ENCODE measurements around the gene MYRFL.
A peak's percentile ranks its signal among the peaks of the same experiment; 100 is the strongest.

The MYRFL gene

GRCh38 chr12:69932676-69933552 lies 107.9 kb downstream of the MYRFL start:
- no peak for DNase-seq (ENCODE audit: low spot score)

GRCh38 chr12:69934011-69934410 lies 109.0 kb downstream of the MYRFL start:
- no peak for DNase-seq (ENCODE audit: low spot score)

DNA sequence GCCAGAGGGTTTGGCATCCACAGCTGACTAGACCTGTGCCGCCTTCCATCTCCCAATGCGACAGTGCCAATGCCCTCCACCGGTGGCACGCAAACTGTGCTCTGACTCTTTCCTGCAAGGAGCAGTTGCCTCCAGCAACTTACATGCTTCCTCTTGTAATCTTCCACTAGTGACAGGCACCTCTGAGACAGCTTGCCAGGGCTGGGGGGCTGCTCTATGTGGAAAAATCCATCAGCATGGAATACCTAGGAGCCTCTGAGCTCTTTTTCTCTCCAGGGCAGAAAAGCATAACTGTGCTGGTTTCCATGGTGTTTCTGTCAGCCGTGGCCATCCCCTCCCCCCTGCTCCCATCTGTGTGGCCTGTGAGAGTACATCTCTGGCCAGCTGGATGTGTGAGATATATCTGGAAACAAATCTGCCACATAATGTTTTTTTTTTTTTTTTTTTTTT lies 110.6 kb downstream of the MYRFL start:
- no peak for DNase-seq (ENCODE audit: low spot score)

GRCh38 chr12:69936214-69936731 lies 111.2 kb downstream of the MYRFL start:
- no peak for DNase-seq (ENCODE audit: low spot score)

GRCh38 chr12:69936766-69937165 lies 111.7 kb downstream of the MYRFL start:
- DNase-seq (ENCODE audit: low spot score) = no peak

- no peak for DNase-seq (ENCODE audit: low spot score)
Measured at GRCh38 chr12:69947123-69947522, 122.1 kb downstream of the MYRFL start.

DNA sequence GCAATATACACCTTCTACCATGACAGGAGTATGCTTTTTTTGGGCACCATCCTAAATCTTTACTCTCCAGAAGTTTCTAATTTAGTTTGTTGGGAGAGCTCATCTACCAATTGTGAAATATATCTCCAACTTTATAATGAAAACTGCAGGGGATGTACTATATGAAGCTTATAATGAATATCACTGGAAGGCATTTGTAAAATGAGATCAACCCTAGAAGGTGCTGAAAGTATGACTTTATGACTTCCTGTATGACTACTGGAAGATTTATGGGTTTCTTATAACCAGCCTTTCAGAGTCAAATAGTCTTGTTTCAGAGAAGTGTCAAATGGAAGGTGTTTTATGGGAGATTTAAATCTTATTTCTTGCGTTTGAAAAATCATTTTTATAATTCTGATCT lies 122.9 kb downstream of the MYRFL start:
- no peak for DNase-seq (ENCODE audit: low spot score)

DNA sequence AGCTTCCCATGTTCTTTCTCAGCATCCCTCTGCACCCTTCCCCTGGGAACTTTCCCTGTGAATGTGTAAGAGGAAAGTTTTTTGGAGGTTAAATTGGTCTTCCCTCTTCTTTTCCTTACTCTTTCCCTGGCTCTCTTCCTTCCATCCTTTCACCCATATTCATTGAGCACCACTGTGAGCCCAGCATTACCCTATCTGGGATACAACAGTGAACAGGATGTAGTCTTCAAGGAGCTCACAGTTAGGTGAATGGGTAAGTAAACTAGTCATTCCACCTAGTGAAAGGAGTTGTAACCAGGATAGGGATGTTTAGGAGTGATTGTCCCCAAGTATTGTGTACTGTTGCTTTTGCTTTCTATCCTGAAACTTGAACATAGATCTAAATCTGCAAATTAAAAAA lies 123.8 kb downstream of the MYRFL start:
- no peak for DNase-seq (ENCODE audit: low spot score)

DNA sequence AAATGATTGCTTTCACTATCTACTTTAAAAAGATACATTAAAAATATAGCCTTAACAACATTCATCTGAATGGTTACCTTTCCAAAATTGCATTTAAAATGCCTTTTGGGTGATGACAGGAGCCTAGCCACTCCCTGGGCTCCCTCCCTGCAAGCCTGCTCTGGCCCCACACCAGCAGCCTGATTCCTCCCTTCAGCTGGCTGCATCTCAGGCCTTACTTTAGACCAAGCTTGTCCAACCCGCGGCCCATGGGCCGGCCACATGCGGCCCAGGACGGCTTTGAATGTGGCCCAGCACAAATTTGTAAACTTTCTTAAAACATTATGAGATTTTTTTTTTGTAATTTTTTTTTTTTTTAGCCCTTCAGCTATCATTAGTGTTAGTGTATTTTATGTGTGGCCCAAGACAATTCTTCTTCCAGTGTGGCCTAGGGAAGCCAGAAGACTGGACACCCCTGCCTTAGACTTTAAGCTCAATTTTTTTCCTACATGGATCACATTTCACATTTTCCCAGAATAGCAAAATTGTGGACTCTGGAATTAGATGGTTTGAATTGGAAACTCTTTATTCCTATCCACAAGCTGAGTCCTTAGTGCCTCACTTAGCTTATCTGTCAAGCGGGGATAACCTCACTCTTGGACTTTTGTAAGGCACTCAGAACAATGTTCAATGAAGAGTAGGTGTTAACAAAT lies 124.4 kb downstream of the MYRFL start:
- DNase-seq (ENCODE audit: low spot score) = no peak

DNA sequence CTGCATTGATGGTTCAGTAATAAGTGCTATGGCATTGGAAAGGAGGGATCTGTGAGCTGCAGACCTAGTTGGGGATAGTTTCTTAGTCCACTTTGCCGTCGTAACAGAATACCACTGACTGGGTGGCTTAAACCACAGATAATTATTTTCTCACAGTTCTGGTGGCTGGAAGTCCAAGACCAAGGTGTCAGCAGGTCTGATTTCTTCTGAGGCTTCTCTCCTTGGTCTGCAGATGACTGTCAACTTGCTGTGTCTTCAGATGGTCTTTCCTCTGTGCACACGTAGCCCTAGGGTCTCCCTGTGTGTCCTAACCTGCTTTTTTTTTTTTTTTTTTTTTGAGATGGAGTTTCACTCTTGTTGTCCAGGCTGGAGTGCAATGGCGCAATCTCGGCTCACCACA lies 126.1 kb downstream of the MYRFL start:
- DNase-seq (ENCODE audit: low spot score) = no peak

DNA sequence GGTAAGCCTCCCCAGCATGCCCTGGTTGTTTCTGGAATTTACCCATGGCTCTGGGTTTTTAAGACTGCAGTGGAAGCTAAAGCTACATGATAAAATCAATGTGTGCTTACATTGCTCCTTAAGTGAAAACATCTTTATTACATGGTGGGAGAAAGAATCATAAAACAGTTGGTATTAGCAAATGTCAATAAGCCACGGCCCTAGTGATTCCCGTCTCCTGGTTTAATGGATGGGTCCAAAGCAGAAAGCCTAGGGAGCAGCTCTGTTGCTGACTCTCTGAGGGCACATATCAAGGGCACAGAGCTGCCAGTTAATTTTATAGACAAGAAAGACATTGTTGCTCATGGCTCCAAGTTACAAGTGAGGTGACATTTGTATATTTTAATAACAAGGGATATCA lies 127.9 kb downstream of the MYRFL start:
- DNase-seq (ENCODE audit: low spot score) = no peak

DNA sequence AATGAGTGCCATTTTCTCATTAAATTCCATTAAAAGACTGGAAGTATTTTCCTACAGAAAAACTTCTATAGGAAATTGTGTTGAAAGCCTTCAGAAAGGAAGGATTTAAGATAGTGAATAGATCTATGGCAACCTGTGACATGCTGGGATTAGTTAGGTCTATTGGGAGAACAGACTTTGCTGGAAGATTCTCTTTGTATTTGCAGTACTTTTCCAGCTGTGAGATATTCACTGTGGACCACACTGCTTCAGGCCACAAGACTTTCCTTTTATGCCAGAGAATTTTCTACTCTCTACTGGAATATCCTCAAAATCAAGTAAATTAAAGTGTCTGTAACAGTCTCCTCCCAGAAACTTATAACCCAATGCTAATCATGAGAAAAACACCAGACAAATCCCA lies 136.2 kb downstream of the MYRFL start:
- no peak for DNase-seq (ENCODE audit: low spot score)

DNA sequence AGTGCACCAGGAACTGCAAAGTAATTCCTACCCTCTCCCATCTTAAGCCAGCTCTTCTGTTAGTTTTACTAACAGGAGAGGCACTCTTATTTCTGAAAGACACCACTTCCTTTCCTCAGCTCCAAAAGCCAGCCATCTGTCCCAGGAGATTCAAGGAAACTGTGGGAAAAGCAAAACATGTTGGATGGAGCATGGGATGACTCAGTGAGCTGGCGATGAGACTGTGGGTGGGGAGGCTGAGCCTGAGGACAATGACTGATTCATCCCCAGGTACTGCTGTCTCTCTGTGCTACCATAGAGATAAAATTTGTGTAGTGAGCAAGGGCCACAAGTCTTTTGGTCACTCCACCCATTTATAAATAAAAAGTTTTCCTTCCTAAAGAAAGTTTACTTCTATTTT lies 141.4 kb downstream of the MYRFL start:
- no peak for DNase-seq (ENCODE audit: low spot score)

DNA sequence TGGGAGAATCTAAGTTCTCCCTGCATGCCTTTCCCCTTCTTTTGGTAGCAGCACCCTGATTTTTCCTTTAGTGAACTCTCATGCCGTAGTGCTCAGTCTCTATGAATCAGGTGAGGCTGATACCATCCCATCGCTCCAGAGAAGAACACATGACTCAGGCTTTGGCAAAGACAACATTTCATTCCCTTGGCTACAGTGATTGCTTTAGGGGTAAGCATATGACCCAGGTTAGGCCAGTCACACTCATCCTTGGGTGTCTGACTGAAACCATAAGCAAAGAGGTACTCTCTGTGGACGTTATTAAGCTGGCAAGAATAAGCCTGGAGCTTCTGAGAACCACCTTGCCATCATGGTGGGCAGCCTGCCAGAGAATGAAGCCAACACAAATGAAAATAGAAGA lies 141.8 kb downstream of the MYRFL start:
- DNase-seq (ENCODE audit: low spot score) = no peak

DNA sequence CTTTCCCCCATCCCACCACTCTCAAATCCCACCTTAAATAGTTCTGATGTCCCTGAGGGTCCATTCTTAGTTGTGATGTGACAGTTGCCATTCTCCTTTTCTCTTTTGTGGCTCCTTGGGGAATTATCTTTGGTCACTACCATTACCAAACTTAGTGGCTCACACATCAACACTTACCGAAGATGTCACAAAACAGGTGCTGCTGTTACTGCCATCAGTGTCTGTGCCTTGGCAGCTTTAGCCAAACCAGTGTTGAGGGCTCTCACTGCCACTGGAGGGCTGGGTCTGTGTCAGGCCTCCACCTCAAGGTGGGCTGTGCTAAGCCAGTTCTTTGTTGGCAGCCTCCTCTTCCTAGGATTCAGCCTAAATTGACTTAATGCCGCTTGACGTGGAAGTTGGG lies 144.0 kb downstream of the MYRFL start:
- no peak for DNase-seq (ENCODE audit: low spot score)

DNA sequence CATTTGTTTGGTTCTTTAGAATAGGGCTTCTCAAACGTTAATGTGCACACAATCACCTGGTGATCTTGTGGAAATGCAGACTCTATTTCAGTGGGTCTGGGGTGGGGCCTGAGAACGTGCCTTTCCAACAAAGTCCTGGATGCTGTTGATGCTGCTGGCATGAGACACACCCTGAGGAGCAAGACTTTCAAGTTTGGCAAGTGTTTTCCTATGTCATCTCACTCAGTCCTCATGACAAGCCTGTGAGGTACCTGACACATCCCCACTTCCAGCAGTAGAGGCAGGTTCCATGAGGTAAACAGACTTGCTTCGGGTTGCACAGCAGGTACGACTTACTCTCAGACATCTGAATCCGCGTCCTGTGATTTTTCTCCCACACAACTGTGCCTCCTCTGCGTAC lies 147.1 kb downstream of the MYRFL start:
- no peak for DNase-seq (ENCODE audit: low spot score)

DNA sequence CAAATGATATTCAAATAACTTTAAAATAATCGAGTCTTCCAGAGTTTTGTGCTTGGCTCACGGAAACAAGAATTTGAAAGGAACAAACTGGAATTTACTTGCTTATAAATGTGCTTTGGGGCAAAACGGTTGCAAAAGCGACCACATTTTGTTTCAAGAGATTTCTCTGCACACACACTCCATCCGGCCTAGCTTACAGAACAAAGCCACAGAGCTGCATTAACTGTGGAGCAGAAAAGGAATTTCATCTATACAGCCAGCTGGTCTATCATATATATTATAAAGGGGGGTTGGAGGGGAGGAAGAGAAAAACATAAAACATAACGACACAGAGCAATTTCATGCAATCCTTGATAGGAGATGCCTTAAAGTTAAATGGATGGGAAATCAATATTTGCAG lies 153.0 kb downstream of the MYRFL start:
- no peak for DNase-seq (ENCODE audit: low spot score)

DNA sequence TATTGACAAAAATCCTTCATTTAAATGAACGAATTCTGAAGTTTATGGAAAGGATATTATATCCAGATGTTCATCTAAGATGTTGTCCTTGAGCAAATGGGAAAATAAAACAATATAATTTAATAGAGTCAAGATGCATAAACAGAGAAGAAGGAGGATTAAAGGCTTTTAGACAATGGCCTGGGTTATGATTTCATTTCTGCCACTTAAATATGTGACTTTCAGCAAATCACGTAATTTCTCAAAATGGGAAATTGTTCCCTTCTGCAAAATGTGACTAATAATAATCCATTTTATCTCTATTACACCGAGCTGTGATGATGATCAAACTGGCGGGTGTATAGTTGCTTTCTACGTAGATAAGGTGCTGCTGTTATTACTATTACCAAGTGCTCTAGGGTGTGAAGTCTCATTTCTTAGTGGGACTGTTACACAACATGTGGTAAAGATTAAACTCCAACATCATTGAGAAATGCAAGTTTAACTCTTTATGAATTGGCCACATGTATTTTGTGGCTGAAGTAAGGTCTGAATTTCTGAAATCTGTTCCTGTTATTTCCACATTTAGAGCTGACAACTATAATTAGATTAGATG lies 157.0 kb downstream of the MYRFL start:
- no peak for DNase-seq (ENCODE audit: low spot score)

- no peak for DNase-seq (ENCODE audit: low spot score)
Measured at GRCh38 chr12:69984241-69984640, 159.2 kb downstream of the MYRFL start.

DNA sequence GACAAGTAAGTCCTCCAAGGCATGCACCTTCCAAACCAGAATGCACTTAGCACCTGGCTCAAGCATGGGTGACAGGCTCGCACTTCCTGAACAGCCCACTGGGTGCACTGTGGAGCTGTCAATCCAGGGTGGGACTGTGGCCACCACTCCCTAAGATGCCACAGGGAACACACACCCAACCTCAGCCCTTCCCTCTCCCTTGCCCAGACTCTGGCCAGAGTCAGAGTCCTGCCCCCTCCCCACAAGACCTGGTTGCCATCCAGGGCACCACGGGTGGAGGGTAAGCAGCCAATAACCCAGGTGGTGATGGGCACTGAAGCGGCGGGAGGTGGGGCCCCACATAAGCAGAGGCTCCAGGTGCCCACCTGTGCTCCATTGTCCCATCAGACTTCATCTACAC lies 160.6 kb downstream of the MYRFL start:
- peak; percentile 29 for DNase-seq (ENCODE audit: low spot score)

DNA sequence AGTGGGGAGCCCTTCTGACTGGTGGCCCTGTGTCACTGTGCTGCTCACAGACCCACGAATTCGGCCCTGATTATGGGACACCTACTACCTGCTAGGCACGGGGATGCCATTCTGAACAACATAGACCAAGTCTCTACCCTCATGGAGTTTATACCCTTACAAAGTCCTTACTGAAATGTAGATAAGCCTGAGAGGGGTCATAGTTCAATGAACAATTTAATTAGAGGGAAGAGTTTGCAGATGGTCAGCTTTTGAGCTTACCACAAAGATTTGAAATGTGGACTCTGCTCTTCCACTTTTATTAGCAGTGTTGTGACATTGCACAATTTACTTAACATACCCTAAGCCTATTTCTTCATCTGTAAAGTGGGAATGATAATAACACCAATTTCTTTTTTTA lies 161.1 kb downstream of the MYRFL start:
- no peak for DNase-seq (ENCODE audit: low spot score)

- DNase-seq (ENCODE audit: low spot score) = no peak
Measured at GRCh38 chr12:69987579-69988091, 162.6 kb downstream of the MYRFL start.
